HL-60/S4 treated with retinoic acid at 250 ng/mL for 4 days and 3 days (cell line): ENCODE measurements around the gene OAF.
"Not testable (repeated sequence)": the region's sequence is repeated elsewhere in the genome, so short reads cannot be mapped to it uniquely, and the experiment has no call there.

Experiments
- in situ Hi-C: fragments of 300-500 bp; cut with MboI; formaldehyde crosslinking; loops from 2 replicates; pipeline ENCODE4 v1.7.0; 2022; ENCODE audit warnings: low sequenced_read_pairs

The OAF gene

GRCh38 chr11:120260616-120261015 is 49.8 kb downstream of the OAF start:
- in situ Hi-C loops = no loop called here

GRCh38 chr11:120261321-120261720 is 50.5 kb downstream of the OAF start:
- in situ Hi-C loops = no loop called here

GRCh38 chr11:120261931-120262330 is 51.1 kb downstream of the OAF start:
- in situ Hi-C loops = no loop called here

GRCh38 chr11:120267319-120267718 is 56.5 kb downstream of the OAF start:
- in situ Hi-C loops = no loop called here

- in situ Hi-C loops = no loop called here
Measured at GRCh38 chr11:120268686-120269085, 57.9 kb downstream of the OAF start.

GRCh38 chr11:120270386-120270785 is 59.6 kb downstream of the OAF start:
- in situ Hi-C loops = no loop called here

GRCh38 chr11:120271672-120272071 is 60.8 kb downstream of the OAF start:
- in situ Hi-C loops = no loop called here

- in situ Hi-C loops = no loop called here
Measured at GRCh38 chr11:120272303-120272702, 61.5 kb downstream of the OAF start.

GRCh38 chr11:120273432-120273831 is 62.6 kb downstream of the OAF start:
- in situ Hi-C loops = no loop called here

GRCh38 chr11:120273956-120274355 is 63.1 kb downstream of the OAF start:
- in situ Hi-C loops = not testable (repeated sequence)

GRCh38 chr11:120279502-120279901 is 68.7 kb downstream of the OAF start:
- in situ Hi-C loops = no loop called here
